ENCODE results near the gene BRAT1.

The BRAT1 gene

GRCh38 chr7:2559283-2559950, 4.1 kb upstream of the BRAT1 start:
- DNase-seq (ENCODE audit: low spot score) = no peak

GRCh38 chr7:2558629-2559282, 3.4 kb upstream of the BRAT1 start, which contains the start of gene IQCE:
Gene IQCE, plus strand, starts transcription at chr7:2558979. Its CDS starts 203 bp downstream, at chr7:2559182.
- peak; percentile 80 for DNase-seq (ENCODE audit: low spot score)

GRCh38 chr7:2554661-2555111, 638 bp downstream of the BRAT1 start:
- DNase-seq (ENCODE audit: low spot score) = no peak

- no peak for DNase-seq (ENCODE audit: low spot score)
Measured at GRCh38 chr7:2553831-2554581, 1.3 kb downstream of the BRAT1 start.

- no peak for DNase-seq (ENCODE audit: low spot score)
Measured at GRCh38 chr7:2553108-2553507, 2.2 kb downstream of the BRAT1 start.

- DNase-seq (ENCODE audit: low spot score) = no peak
Measured at GRCh38 chr7:2551418-2551817, 3.9 kb downstream of the BRAT1 start.

- DNase-seq (ENCODE audit: low spot score) = no peak
Measured at GRCh38 chr7:2546776-2547586, 8.3 kb downstream of the BRAT1 start.

GRCh38 chr7:2545746-2546425, 9.4 kb downstream of the BRAT1 start:
- DNase-seq (ENCODE audit: low spot score) = no peak

- no peak for DNase-seq (ENCODE audit: low spot score)
Measured at GRCh38 chr7:2544541-2545188, 10.7 kb downstream of the BRAT1 start.

- DNase-seq (ENCODE audit: low spot score) = no peak
Measured at GRCh38 chr7:2542916-2543871, 12.1 kb downstream of the BRAT1 start.

GRCh38 chr7:2542011-2542915, 13.1 kb downstream of the BRAT1 start:
- no peak for DNase-seq (ENCODE audit: low spot score)

- DNase-seq (ENCODE audit: low spot score) = no peak
Measured at GRCh38 chr7:2541291-2542010, 13.9 kb downstream of the BRAT1 start.

GRCh38 chr7:2540641-2541051, 14.7 kb downstream of the BRAT1 start:
- no peak for DNase-seq (ENCODE audit: low spot score)

- DNase-seq (ENCODE audit: low spot score) = no peak
Measured at GRCh38 chr7:2540133-2540532, 15.2 kb downstream of the BRAT1 start.

GRCh38 chr7:2539031-2539911, 16.1 kb downstream of the BRAT1 start:
- no peak for DNase-seq (ENCODE audit: low spot score)

- no peak for DNase-seq (ENCODE audit: low spot score)
Measured at GRCh38 chr7:2537981-2538851, 17.1 kb downstream of the BRAT1 start.
